ENCODE data around the gene NOD2. TPM values are rescaled to one million over a fixed set of nuclear protein-coding genes. Genes with fewer than 3 reads are reported as not detected.

The NOD2 gene
- total RNA-seq, 1 experiment from 2014 or later: 0.17 TPM

DNA sequence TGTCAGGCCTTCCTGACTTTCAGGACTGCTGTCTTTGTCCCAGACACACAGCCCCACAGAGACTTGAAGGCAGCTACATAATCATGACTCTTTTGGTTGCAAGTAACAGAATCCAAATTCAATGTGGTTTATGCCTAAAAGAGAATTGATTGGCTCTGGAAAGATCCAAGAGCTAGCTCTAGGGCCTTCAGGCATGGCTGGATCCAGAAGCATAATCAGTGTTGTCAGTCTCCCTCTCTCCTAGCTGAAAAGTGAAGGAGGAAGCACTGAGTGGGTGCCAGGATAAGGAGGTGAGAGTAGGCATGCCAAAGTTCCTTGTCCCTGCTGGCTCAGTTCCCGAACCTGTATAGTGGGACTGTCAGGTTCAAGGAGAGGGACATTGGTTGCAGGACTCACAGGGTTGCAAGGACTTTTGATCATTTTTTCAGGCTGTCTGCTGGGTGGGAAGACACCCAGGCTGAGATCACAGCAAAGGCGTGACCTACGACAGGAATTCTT lies 37.8 kb upstream of the NOD2 start:
- H3K27me3 ChIP-seq (ENCODE audit: insufficient read depth, low read length): no peaks in the 10 kb centered on the region
- no peak overlapping the region for H3K14ac ChIP-seq (ENCODE audit: insufficient read depth, low read length)
- no peak overlapping the region for H3K4me3 Mint-ChIP-seq
- H3K27ac Mint-ChIP-seq: no peak overlapping the region; a peak in 1 of 7 replicates
- no peak for DNase-seq
- no peaks in the 10 kb centered on the region for H3K23me2 ChIP-seq (ENCODE audit: insufficient read length, low read depth, low read length, poor library complexity, severe bottlenecking)
- H3K9me3 Mint-ChIP-seq: no peaks in the 10 kb centered on the region; a peak in 1 of 5 replicates
- no peak overlapping the region for H2BK15ac ChIP-seq (ENCODE audit: low read depth, low read length)
- peaks cover 0 to 2% of the 10 kb centered on the region in 2 experiments; a peak in 2 of 4 replicates for H3K4me1 Mint-ChIP-seq
- H4K20me1 ChIP-seq (ENCODE audit: control insufficient read depth, insufficient read depth, insufficient read length): no peaks in the 10 kb centered on the region
- no peak overlapping the region for H3K4ac ChIP-seq (ENCODE audit: low read depth, low read length)
- no peaks in the 10 kb centered on the region; the same call in none of the 2 replicates for H3K27me3 Mint-ChIP-seq (ENCODE audit: low read depth)
- no peak overlapping the region for H3T11ph ChIP-seq (ENCODE audit: low read length)
- no peak overlapping the region for H3K23ac ChIP-seq (ENCODE audit: insufficient read length, low read depth, low read length)
- H3K18ac ChIP-seq (ENCODE audit: insufficient read length, low read depth, low read length): no peak overlapping the region
- TF ChIP-seq, protein P1, sequence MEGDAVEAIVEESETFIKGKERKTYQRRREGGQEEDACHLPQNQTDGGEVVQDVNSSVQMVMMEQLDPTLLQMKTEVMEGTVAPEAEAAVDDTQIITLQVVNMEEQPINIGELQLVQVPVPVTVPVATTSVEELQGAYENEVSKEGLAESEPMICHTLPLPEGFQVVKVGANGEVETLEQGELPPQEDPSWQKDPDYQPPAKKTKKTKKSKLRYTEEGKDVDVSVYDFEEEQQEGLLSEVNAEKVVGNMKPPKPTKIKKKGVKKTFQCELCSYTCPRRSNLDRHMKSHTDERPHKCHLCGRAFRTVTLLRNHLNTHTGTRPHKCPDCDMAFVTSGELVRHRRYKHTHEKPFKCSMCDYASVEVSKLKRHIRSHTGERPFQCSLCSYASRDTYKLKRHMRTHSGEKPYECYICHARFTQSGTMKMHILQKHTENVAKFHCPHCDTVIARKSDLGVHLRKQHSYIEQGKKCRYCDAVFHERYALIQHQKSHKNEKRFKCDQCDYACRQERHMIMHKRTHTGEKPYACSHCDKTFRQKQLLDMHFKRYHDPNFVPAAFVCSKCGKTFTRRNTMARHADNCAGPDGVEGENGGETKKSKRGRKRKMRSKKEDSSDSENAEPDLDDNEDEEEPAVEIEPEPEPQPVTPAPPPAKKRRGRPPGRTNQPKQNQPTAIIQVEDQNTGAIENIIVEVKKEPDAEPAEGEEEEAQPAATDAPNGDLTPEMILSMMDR (conservative IDR thresholded peaks at IDR 0.05): no peak
- no CpG with 5 or more reads among the region's 3 CpGs for WGBS (ENCODE audit: extremely low coverage, insufficient read length, low lambda C conversion rate)
- no peak overlapping the region for H2BK20ac ChIP-seq (ENCODE audit: low read depth, low read length, poor library complexity, severe bottlenecking)
- H2BK5ac ChIP-seq (ENCODE audit: insufficient read length, low read length): no peak overlapping the region
- H4K8ac ChIP-seq (replicated peaks; ENCODE audit: insufficient read length, low read depth, low read length): no peak overlapping the region
- no peak overlapping the region for H3K4me2 ChIP-seq (ENCODE audit: insufficient read depth, insufficient read length, low read length)
- H2BK12ac ChIP-seq (ENCODE audit: insufficient read length, low read depth, low read length): no peak overlapping the region
- H3K9me3 ChIP-seq (ENCODE audit: control insufficient read depth, low read depth, low read length): no peaks in the 10 kb centered on the region
- H4K91ac ChIP-seq (ENCODE audit: insufficient read length, low read depth, low read length): no peak overlapping the region
- no peak overlapping the region for H4K5ac ChIP-seq (ENCODE audit: insufficient read length, low read depth, low read length)
- no peak overlapping the region for H3K27ac ChIP-seq (ENCODE audit: insufficient read length, low read depth, low read length)
- no peaks in the 10 kb centered on the region for H3K79me2 ChIP-seq (ENCODE audit: insufficient read depth, low read length)
- no peaks in the 10 kb centered on the region for H3K79me1 ChIP-seq (ENCODE audit: insufficient read depth, low read depth, low read length, poor library complexity, severe bottlenecking)
- H3K36me3 Mint-ChIP-seq (ENCODE audit: insufficient read depth in 1 of 3, low read depth in 3 of 3): no peaks in the 10 kb centered on the region; a peak in 1 of 7 replicates
- H2BK120ac ChIP-seq (ENCODE audit: low read depth, low read length, poor library complexity, severe bottlenecking): no peak overlapping the region
- no peak overlapping the region for H3K9ac ChIP-seq (ENCODE audit: extremely low read depth, insufficient read length, low read length)
- no peak overlapping the region for H3K56ac ChIP-seq (ENCODE audit: insufficient read length, low read depth, low read length)
- H3K4me1 ChIP-seq (ENCODE audit: insufficient read depth, low read length): no peaks in the 10 kb centered on the region
- no peak overlapping the region for H2AK5ac ChIP-seq (ENCODE audit: insufficient read length, low read length)
- H2AFZ ChIP-seq (ENCODE audit: low read length): no peak overlapping the region

Data from H9 (cell line).